HG03196 (cell line): ENCODE data around the gene NKX1-2.

Source experiments
- ATAC-seq: cut with Tn5 transposase; IDR thresholded peaks from one replicate; pipeline ENCODE4 v1.9.1; 2021; ENCODE audit not compliant: unreplicated experiment

NKX1-2 gene

DNA sequence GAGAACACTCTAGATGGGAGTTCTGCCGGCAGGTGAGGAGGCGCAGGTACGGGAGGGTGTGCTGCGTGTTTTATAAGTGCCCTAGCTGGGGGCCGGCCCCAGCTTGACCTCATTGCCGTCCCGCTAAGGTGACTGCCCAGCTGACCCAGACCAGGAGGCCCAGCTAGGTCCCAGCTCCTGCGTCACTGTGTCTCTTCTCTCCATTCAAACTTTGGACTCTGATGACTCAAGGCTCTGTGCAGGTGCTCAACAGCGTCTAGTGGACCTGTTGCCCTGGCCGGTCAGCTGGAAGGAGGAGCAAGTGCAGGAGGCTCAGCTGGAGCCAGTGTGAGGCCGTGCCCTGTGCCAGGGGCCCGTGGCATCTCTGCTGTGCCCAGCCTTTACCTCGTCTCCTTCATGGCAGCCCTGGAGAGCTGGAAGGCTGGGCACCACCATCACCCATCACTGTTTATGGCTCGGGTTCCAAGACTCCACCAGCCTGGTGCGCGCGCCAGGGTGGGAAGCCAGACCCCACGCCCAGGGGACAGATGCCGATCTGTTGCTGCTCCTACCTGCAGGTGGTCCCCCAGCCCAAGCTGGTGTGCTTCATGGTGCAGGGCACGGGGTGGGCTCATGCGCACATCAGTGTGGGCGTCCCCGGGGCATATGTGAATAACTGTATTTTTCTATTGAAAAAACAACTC is 26.3 kb upstream of the NKX1-2 start:
- ATAC-seq = no peak

DNA sequence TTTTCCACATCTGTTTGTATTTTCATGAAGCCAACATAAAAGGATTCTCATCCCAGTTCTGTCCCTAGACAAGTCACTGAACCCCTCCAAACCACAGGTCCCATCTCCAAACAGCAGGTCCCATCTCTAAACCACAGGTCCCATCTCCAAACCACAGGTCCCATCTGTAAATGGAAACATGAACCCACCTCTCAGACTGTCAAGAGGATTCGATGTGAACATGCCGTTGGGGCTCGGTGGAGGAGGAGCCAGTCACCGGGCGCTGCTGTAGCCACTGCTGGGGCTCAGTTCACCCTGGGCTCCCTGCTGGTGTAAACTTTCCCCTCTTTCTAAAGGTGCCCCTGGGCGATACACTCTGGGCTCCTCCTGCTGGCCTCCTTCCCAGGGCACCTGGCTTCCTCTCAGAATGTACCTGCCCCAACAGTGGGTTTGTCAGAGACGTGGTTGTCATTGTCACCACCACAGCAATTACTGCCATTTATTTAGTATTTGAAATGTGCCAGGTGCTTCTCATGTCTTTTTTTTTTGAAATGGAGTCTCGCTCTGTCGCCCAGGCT is 24.8 kb upstream of the NKX1-2 start:
- ATAC-seq = no peak

GRCh38 chr10:124473070-124473469 is 23.2 kb upstream of the NKX1-2 start:
- no peak for ATAC-seq

DNA sequence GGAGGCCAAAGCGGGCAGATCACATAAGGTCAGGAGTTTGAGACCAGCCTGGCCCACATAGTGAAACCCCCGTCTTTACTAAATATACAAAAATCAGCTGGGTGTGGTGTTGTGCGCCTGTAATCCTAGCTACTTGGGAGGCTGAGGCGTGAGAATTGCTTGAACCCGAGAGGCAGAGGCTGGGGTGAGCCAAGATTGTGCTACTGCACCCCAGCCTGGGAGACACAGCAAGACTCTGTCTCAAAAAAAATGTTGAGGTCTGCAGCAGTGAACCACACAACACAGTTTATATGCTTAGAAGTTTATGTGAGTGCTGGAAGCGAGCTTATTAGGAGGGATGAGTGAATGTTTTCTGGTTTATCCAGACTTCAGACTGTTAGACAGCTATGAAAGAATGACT is 22.2 kb upstream of the NKX1-2 start:
- no peak for ATAC-seq

GRCh38 chr10:124470544-124471434 is 21.0 kb upstream of the NKX1-2 start:
- no peak for ATAC-seq

GRCh38 chr10:124469956-124470484 is 20.2 kb upstream of the NKX1-2 start:
- no peak for ATAC-seq

- ATAC-seq = no peak
These were observed 18.8 kb upstream of the NKX1-2 start for GRCh38 chr10:124468624-124469023.

GRCh38 chr10:124467165-124467564 is 17.3 kb upstream of the NKX1-2 start:
- no peak for ATAC-seq

DNA sequence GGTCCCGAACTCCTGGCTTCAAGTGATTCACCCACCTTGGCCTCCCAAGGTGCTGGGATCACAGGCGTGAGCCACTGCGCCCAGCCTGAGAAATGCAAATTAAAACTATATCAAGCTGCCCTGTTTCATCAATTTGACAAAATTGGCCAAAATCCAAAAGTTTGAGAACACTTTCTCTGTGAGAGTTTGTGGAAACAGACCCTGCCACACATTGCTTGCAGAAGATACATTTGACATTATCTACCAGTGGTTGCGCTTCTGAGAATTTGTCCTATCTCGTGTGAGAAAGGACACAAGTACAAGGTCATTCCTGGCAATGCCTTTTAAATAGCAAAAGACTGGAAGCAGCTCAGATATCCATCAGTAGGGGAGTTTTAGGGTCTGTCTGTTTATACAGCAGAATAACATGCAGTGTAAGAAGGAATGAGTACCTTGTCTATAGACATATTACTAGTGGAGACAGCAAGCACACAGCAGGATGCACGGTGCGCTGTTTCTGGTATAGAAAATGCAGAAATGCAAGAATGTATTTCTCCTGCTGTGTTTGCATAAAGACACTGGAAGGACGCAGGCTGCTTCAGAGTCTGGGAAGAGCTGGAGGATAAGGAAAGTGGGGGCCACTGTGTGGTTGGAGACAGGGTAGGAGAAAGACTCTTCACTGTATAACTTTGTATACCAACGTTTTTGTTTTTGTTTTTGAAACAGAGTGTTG is 16.1 kb upstream of the NKX1-2 start:
- no peak for ATAC-seq

DNA sequence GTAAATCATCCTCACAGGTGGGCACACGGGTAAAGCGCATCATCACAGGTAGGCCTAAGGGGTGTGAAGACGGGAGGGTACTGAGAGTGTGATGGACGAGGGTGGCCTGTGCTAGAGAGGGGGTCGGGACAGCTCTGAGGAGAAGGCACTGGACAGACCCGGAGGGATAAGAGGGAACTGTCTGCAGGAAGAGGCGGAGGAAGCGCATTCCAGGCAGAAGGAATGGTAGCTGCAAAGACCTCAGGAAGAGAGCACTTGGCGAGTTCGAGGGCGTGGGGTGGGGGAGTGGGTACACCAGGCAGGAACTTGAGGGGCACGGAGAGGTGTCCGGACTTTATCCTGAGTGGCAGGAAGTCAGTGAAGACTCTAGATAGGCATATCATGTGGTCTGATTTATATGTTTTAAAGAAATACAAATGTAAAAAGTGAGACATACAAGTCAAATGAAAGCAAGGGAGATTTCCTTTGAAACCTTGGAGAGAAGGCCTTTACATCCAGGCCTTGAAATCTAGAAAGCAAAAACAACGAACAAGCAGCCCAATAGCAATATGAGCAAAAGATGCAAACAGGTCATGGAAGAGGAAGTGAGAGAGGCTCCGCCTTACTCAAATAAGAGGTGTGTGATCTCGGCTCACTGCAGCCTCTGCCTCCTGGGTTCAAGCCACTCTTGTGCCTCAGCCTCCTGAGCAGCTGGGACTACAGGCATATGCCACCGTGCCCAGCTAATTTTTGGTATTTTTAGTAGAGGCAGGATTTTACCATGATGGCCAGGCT is 15.4 kb upstream of the NKX1-2 start:
- ATAC-seq = no peak

- no peak for ATAC-seq
These were observed 14.5 kb upstream of the NKX1-2 start for GRCh38 chr10:124464028-124464965.

- ATAC-seq = no peak
These were observed 12.5 kb upstream of the NKX1-2 start for GRCh38 chr10:124462348-124462695.

DNA sequence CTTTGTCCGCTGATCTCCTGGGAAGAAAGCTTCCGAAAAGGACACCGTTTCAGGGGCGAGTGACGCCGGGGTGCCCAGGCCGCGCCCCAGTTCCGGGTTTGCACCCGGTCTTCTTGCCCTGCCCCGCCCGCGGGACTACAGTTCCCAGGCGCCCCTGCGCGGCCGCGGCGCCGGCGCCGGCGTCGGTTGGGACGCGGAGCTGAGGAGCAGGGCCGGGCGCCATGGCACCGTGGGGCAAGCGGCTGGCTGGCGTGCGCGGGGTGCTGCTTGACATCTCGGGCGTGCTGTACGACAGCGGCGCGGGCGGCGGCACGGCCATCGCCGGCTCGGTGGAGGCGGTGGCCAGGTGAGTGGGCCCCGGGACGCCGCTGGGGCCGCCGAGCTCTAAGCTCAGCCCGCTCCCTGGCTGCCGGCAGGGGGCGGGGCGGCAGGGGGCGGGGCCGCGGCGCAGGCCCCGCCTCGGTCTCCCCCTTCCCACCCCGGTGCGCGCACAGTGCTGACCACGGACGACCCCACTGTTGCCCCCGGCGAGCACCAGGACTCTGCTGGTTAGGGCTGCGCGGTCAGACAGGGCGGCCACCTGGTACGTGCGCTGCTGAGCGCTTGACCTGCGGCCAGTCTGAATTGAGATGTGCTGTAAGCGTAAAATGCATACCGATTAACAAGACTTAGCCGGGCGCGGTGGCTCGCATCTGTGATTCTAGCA is 12.0 kb upstream of the NKX1-2 start, which contains the start of gene LHPP:
LHPP (plus strand) TSS at position 182 of the 706 bp plus-strand sequence; CDS start at position 222, 40 bp downstream.
- ATAC-seq = peak; percentile 97

DNA sequence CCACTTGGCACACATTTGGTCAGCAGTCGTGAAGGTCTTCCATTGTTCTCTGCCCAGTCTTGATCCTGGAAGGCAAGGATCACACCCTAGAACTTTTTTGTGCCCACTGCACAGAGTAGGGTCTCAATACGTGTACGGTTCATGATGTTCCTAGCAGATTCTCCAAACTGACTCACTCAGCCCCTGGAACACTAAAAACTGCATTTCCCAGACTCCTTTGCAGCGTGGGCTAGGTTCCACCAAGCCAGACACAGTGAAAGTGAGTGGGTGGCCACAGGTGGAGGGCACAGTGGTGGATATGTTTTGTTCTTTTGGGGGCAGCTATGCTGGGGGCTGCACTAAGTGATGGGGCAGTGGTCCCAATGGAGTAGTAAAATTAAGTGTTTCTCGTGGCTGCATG is 10.3 kb upstream of the NKX1-2 start:
- ATAC-seq = no peak

DNA sequence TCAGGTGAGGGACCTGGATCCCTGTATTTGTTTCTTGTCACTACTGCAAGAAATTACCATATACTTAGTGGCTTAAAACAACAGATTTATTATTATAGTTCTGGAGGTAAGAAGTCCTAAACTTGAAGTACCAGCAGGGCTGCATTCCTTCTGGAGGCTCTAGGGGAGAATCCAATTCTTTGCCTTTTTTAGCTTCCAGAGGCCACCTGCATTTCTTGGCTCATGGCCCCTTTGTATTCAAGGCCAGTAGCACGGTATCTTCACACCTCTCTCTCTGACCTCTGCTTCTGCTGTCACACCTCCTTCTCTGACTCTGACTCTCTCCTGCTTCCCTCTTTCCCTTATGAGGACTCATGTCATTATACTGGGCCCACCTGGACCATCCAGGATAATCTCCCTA is 9.6 kb upstream of the NKX1-2 start:
- ATAC-seq = no peak

- no peak for ATAC-seq
These were observed 9.1 kb upstream of the NKX1-2 start for GRCh38 chr10:124458889-124459288.

GRCh38 chr10:124458473-124458872 is 8.6 kb upstream of the NKX1-2 start:
- no peak for ATAC-seq

- ATAC-seq = no peak
These were observed 5.6 kb upstream of the NKX1-2 start for GRCh38 chr10:124455441-124455840.
